ENCODE measurements around the gene CCDC54.

DNA sequence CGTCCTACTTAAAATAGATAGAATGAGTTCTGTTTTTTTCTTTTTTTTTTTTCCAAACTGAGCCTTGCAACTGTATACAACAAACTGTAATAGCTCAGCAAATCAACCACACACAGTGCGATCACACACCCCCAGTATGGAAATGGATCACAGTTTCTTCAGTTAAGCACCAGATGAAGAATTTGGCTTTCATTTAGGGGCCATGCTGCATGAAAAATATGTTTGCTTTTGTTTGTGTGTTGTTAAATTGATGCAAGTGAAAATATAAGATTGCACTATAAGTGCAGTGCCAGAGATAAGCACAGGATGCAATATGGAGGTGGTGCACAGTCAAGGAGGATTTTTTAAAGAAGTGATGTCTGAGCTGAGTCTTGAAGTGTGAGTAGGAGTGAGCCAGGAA is 17.8 kb downstream of the CCDC54 start:
- no peak for TF ChIP-seq POLR2AphosphoS5 (IDR thresholded peaks at IDR 0.05)
- TF ChIP-seq CTCF (IDR thresholded peaks at IDR 0.05): no peak
- TF ChIP-seq POLR2A (IDR thresholded peaks at IDR 0.05): no peak

Measured in stomach (tissue), 4 donors.